Tongue (tissue), 2 donors: ENCODE results near the gene IRS2. TPM values are rescaled to one million over a fixed set of nuclear protein-coding genes. Genes with fewer than 3 reads are reported as not detected.
"Not testable (repeated sequence)": the region's sequence is repeated elsewhere in the genome, so short reads cannot be mapped to it uniquely, and the experiment has no call there.

ENCODE experiments used
- DNase-seq: peaks from one replicate; pipeline ENCODE4 v3.0.0-alpha.2; 2015
- total RNA-seq: library from RNA; depleted of rRNA; stranded (reverse); fragments of >200 nt; gene quantifications from one replicate; pipeline ENCODE4 v1.2.3, GENCODE V29; 2014

IRS2 gene
- total RNA-seq, result 6.3 TPM

GRCh38 chr13:109786457-109787134 is at the start of gene IRS2:
IRS2 (minus strand) TSS chr13:109786583; CDS start chr13:109786053, 530 bp downstream.
- DNase-seq, result peak; percentile 96

GRCh38 chr13:109834973-109835720 is 48.8 kb upstream of the IRS2 start:
- DNase-seq, result no peak

- no peak for DNase-seq
These were observed 47.6 kb upstream of the IRS2 start for GRCh38 chr13:109833940-109834339.

GRCh38 chr13:109833071-109833470 is 46.7 kb upstream of the IRS2 start:
- no peak for DNase-seq

GRCh38 chr13:109828591-109829316 is 42.4 kb upstream of the IRS2 start:
- DNase-seq, result not testable (repeated sequence)

- not testable (repeated sequence) for DNase-seq
These were observed 36.8 kb upstream of the IRS2 start for GRCh38 chr13:109823201-109823600.

GRCh38 chr13:109821103-109821502 is 34.7 kb upstream of the IRS2 start:
- DNase-seq, result no peak

- DNase-seq, result no peak
These were observed 33.5 kb upstream of the IRS2 start for GRCh38 chr13:109819874-109820273.

GRCh38 chr13:109818886-109819285 is 32.5 kb upstream of the IRS2 start:
- DNase-seq, result peak; percentile 22

GRCh38 chr13:109817591-109818535 is 31.5 kb upstream of the IRS2 start:
- peak; percentile 60 for DNase-seq

- no peak for DNase-seq
These were observed 30.4 kb upstream of the IRS2 start for GRCh38 chr13:109816808-109817203.

- DNase-seq, result no peak
These were observed 29.9 kb upstream of the IRS2 start for GRCh38 chr13:109816112-109816807.

- no peak for DNase-seq
These were observed 29.3 kb upstream of the IRS2 start for GRCh38 chr13:109815651-109816050.

- DNase-seq, result no peak
These were observed 27.3 kb upstream of the IRS2 start for GRCh38 chr13:109813663-109814062.

GRCh38 chr13:109812382-109812781 is 26.0 kb upstream of the IRS2 start:
- no peak for DNase-seq

GRCh38 chr13:109810761-109811510 is 24.6 kb upstream of the IRS2 start:
- DNase-seq, result no peak

- peak; percentile 67 for DNase-seq
These were observed 23.0 kb upstream of the IRS2 start for GRCh38 chr13:109809216-109809932.

GRCh38 chr13:109807345-109807744 is 21.0 kb upstream of the IRS2 start:
- no peak for DNase-seq

- no peak for DNase-seq
These were observed 18.3 kb upstream of the IRS2 start for GRCh38 chr13:109804654-109805053.

GRCh38 chr13:109803825-109804224 is 17.4 kb upstream of the IRS2 start:
- DNase-seq, result no peak
